ENCODE measurements around the gene PFKFB4.
"Not testable (repeated sequence)": the region's sequence is repeated elsewhere in the genome, so short reads cannot be mapped to it uniquely, and the experiment has no call there.

The PFKFB4 gene

GRCh38 chr3:48558493-48559134 lies 2.0 kb upstream of the PFKFB4 start:
- Histone ChIP-seq H3K4me1 (ENCODE audit: insufficient read depth, insufficient read length) (peaks cover 38% of the 10 kb centered on the region), H3K36me3 (ENCODE audit: insufficient read depth, insufficient read length, low read length) (peaks cover 22% of the 10 kb centered on the region), H3K9me3 (ENCODE audit: insufficient read depth, low read length) (no peaks in the 10 kb centered on the region), H3K4me3 (ENCODE audit: insufficient read length, low read depth) (no peak overlapping the region), H3K27me3 (ENCODE audit: insufficient read depth, insufficient read length) (no peaks in the 10 kb centered on the region), H3K9ac (ENCODE audit: insufficient read length, low read depth) (no peak overlapping the region)
- DNase-seq (ENCODE audit: low read depth, low spot score): no peak
- TF ChIP-seq ZNF274 (IDR thresholded peaks at IDR 0.05; ENCODE audit: low read depth, low read length) (no peak), YY1 (IDR thresholded peaks at IDR 0.05; ENCODE audit: insufficient read depth, insufficient read length) (no peak), SUZ12 (IDR thresholded peaks at IDR 0.05; ENCODE audit: extremely low read depth, insufficient read depth, insufficient read length) (no peak)

DNA sequence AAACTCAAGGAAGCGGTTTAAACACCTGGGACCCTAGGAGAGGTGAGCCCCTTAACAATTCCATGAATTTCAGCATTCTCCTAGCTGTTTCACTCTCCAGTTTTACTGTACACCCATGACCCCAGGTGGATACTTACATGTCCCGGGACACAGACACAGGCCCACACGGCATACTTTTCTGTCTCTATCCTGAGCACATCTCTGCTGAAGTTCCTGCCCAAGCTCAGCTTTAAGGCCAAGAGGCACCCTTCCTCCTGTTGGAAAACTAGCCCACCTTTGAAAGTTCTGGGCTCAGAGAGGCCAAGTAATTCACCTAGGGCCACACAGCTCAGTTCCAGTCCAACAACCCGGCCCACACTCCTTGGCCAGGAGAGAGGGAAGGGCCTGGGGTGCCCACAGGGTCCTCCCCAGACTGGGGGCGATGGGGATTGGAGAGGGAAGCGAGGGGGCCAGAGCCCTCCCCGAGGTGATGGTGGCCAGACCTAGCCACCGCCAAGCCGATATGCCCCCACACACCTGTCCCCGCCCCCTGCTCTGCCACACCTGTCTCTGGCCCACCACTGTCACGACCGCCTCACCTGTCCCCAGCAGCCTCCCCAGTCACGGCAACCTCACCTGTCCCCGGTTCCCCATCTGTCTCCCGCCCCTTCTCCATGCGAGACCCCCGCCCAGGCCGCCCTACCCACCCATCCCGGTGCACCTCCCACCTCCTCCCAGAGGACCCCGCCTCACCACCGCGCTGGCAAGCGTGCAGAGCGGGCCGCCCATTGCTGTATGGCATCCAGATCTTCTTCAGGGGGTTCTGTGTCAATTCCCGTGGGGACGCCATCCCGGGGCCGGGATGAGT lies 431 bp downstream of the PFKFB4 start:
- DNase-seq (ENCODE audit: low read depth, low spot score): no peak
- no peak for TF ChIP-seq SUZ12 (IDR thresholded peaks at IDR 0.05; ENCODE audit: extremely low read depth, insufficient read depth, insufficient read length)
- no peak for TF ChIP-seq YY1 (IDR thresholded peaks at IDR 0.05; ENCODE audit: insufficient read depth, insufficient read length)
- no peak for TF ChIP-seq ZNF274 (IDR thresholded peaks at IDR 0.05; ENCODE audit: low read depth, low read length)
- Histone ChIP-seq H3K9me3 (ENCODE audit: insufficient read depth, low read length) (no peaks in the 10 kb centered on the region), H3K4me1 (ENCODE audit: insufficient read depth, insufficient read length) (peaks cover 37% of the 10 kb centered on the region), H3K4me3 (ENCODE audit: insufficient read length, low read depth) (peak overlapping the region; percentile 70), H3K27me3 (ENCODE audit: insufficient read depth, insufficient read length) (no peaks in the 10 kb centered on the region), H3K9ac (ENCODE audit: insufficient read length, low read depth) (peak overlapping the region; percentile 80), H3K36me3 (ENCODE audit: insufficient read depth, insufficient read length, low read length) (peaks cover 11% of the 10 kb centered on the region)

GRCh38 chr3:48555231-48555948 lies 1.2 kb downstream of the PFKFB4 start:
- no peak for DNase-seq (ENCODE audit: low read depth, low spot score)
- peaks cover 33% of the 10 kb centered on the region for H3K4me1 ChIP-seq (ENCODE audit: insufficient read depth, insufficient read length)
- peaks cover 11% of the 10 kb centered on the region for H3K36me3 ChIP-seq (ENCODE audit: insufficient read depth, insufficient read length, low read length)
- H3K9ac ChIP-seq (ENCODE audit: insufficient read length, low read depth): peak overlapping the region; percentile 80
- no peaks in the 10 kb centered on the region for H3K27me3 ChIP-seq (ENCODE audit: insufficient read depth, insufficient read length)
- H3K9me3 ChIP-seq (ENCODE audit: insufficient read depth, low read length): no peaks in the 10 kb centered on the region
- TF ChIP-seq YY1 (IDR thresholded peaks at IDR 0.05; ENCODE audit: insufficient read depth, insufficient read length): no peak
- TF ChIP-seq SUZ12 (IDR thresholded peaks at IDR 0.05; ENCODE audit: extremely low read depth, insufficient read depth, insufficient read length): no peak
- no peak for TF ChIP-seq ZNF274 (IDR thresholded peaks at IDR 0.05; ENCODE audit: low read depth, low read length)
- H3K4me3 ChIP-seq (ENCODE audit: insufficient read length, low read depth): peak overlapping the region; percentile 70

DNA sequence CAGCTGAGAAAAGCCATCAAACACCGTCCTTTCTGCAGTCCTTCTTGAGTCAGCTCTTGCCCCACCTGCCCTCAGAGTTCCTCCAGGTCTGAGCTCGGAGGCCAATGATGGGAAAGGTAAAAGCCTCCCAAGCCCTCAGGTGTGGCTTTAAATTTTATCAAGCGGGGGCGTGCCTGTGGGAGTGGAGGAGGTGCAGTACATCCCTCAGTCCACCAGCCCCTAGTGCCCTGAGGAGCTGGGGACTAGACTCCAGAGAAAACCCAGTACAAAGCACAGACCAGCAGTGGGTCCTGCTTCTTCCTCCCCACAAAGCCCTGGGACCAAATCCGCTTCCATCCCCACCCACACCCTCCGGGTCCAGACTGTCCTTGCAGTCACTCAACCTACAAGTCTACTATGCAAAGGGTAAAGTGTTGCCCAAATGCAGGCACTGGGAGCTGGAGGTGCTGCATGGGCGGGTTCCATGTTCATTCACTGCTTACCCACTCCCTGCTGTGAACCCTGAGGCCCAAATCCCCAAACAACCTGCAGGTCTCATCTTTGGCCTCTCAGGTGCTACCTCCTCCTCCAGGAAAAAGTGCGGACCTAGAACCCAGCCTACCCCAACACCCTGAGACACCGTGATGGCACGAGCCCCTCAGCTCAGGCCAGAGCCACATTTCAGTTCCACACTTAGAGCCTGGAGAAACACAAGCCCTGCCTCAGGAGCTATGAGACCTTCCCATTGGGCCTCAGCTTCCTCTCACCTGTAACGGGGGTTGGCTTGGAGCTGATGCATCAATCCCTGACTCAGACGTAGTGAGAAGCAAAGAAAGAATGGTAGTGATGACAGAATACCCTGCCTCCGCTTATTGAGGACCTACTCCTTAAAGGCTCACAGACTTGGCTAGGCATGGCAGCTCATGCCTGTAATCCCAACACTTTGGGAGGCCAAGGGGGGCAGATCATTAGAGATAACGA lies 2.4 kb downstream of the PFKFB4 start:
- peaks cover 35% of the 10 kb centered on the region for H3K4me1 ChIP-seq (ENCODE audit: insufficient read depth, insufficient read length)
- TF ChIP-seq YY1 (IDR thresholded peaks at IDR 0.05; ENCODE audit: insufficient read depth, insufficient read length) (no peak), SUZ12 (IDR thresholded peaks at IDR 0.05; ENCODE audit: extremely low read depth, insufficient read depth, insufficient read length) (no peak), ZNF274 (IDR thresholded peaks at IDR 0.05; ENCODE audit: low read depth, low read length) (no peak)
- no peak overlapping the region for H3K4me3 ChIP-seq (ENCODE audit: insufficient read length, low read depth)
- no peak for DNase-seq (ENCODE audit: low read depth, low spot score)
- H3K9me3 ChIP-seq (ENCODE audit: insufficient read depth, low read length): no peaks in the 10 kb centered on the region
- H3K27me3 ChIP-seq (ENCODE audit: insufficient read depth, insufficient read length): no peaks in the 10 kb centered on the region
- H3K36me3 ChIP-seq (ENCODE audit: insufficient read depth, insufficient read length, low read length): peaks cover 21% of the 10 kb centered on the region
- H3K9ac ChIP-seq (ENCODE audit: insufficient read length, low read depth): no peak overlapping the region

- Histone ChIP-seq H3K9ac (ENCODE audit: insufficient read length, low read depth) (no peak overlapping the region), H3K9me3 (ENCODE audit: insufficient read depth, low read length) (no peaks in the 10 kb centered on the region), H3K36me3 (ENCODE audit: insufficient read depth, insufficient read length, low read length) (peaks cover 25% of the 10 kb centered on the region), H3K27me3 (ENCODE audit: insufficient read depth, insufficient read length) (no peaks in the 10 kb centered on the region), H3K4me3 (ENCODE audit: insufficient read length, low read depth) (no peak overlapping the region), H3K4me1 (ENCODE audit: insufficient read depth, insufficient read length) (peaks cover 35% of the 10 kb centered on the region)
- no peak for DNase-seq (ENCODE audit: low read depth, low spot score)
- TF ChIP-seq SUZ12 (IDR thresholded peaks at IDR 0.05; ENCODE audit: extremely low read depth, insufficient read depth, insufficient read length) (no peak), YY1 (IDR thresholded peaks at IDR 0.05; ENCODE audit: insufficient read depth, insufficient read length) (no peak), ZNF274 (IDR thresholded peaks at IDR 0.05; ENCODE audit: low read depth, low read length) (no peak)
Observed at GRCh38 chr3:48553361-48553760, 3.2 kb downstream of the PFKFB4 start.

- H3K4me3 ChIP-seq (ENCODE audit: insufficient read length, low read depth): no peak overlapping the region
- H3K36me3 ChIP-seq (ENCODE audit: insufficient read depth, insufficient read length, low read length): peaks cover 34% of the 10 kb centered on the region
- no peak for DNase-seq (ENCODE audit: low read depth, low spot score)
- peak overlapping the region; percentile 23 for H3K9ac ChIP-seq (ENCODE audit: insufficient read length, low read depth)
- H3K9me3 ChIP-seq (ENCODE audit: insufficient read depth, low read length): no peaks in the 10 kb centered on the region
- no peak for TF ChIP-seq ZNF274 (IDR thresholded peaks at IDR 0.05; ENCODE audit: low read depth, low read length)
- no peak for TF ChIP-seq SUZ12 (IDR thresholded peaks at IDR 0.05; ENCODE audit: extremely low read depth, insufficient read depth, insufficient read length)
- no peak for TF ChIP-seq YY1 (IDR thresholded peaks at IDR 0.05; ENCODE audit: insufficient read depth, insufficient read length)
- H3K4me1 ChIP-seq (ENCODE audit: insufficient read depth, insufficient read length): peaks cover 33% of the 10 kb centered on the region
- no peaks in the 10 kb centered on the region for H3K27me3 ChIP-seq (ENCODE audit: insufficient read depth, insufficient read length)
Observed at GRCh38 chr3:48552111-48552951, 4.3 kb downstream of the PFKFB4 start.

DNA sequence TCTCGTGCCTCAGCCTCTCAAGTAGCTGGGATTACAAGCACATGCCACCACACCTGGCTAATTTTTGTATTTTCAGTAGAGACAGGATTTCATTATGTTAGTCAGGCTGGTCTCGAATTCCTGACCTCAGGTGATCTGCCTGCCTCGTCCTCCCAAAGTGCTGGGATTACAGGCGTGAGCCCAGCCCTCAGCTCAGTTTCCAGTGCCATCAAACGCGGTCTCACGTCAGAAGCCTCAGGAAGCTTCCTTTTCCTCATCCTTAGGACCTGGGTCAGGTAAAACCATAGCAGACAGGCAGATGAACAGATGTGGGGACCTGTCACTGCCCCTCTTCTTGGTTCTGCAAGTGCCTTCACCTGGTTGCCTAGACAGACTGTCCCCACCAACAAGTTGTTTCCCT lies 5.0 kb downstream of the PFKFB4 start:
- not testable (repeated sequence) for H3K9ac ChIP-seq (ENCODE audit: insufficient read length, low read depth); H3K27me3 ChIP-seq (ENCODE audit: insufficient read depth, insufficient read length); DNase-seq (ENCODE audit: low read depth, low spot score); H3K9me3 ChIP-seq (ENCODE audit: insufficient read depth, low read length); H3K4me3 ChIP-seq (ENCODE audit: insufficient read length, low read depth)
- Histone ChIP-seq H3K36me3 (ENCODE audit: insufficient read depth, insufficient read length, low read length) (peaks cover 40% of the 10 kb centered on the region), H3K4me1 (ENCODE audit: insufficient read depth, insufficient read length) (peaks cover 33% of the 10 kb centered on the region)

Data from NT2/D1 (cell line).